ENCODE results near the gene PPP2R3C.
"Not testable (repeated sequence)": the region's sequence is repeated elsewhere in the genome, so short reads cannot be mapped to it uniquely, and the experiment has no call there.

Gene PPP2R3C

DNA sequence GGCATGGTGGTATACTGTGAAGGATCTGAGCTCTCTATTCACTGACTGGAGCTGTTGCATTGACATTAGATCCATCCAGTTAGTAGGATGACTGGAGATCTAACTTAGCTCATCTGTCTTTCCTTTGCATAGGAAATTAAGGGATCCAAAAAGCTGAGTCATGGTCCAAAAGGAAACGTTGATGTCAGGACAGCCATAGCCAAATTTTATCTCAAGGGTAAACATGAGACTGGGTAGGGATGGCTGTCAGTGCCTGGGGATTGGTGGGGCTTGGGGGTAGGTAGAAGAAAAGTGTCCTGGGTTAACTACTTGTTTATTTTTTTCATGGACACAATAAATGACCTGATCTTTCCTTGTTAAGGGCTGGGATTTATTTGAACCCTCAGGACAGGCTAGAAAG is 71.1 kb downstream of the PPP2R3C start:
- DNase-seq, result no peak

DNA sequence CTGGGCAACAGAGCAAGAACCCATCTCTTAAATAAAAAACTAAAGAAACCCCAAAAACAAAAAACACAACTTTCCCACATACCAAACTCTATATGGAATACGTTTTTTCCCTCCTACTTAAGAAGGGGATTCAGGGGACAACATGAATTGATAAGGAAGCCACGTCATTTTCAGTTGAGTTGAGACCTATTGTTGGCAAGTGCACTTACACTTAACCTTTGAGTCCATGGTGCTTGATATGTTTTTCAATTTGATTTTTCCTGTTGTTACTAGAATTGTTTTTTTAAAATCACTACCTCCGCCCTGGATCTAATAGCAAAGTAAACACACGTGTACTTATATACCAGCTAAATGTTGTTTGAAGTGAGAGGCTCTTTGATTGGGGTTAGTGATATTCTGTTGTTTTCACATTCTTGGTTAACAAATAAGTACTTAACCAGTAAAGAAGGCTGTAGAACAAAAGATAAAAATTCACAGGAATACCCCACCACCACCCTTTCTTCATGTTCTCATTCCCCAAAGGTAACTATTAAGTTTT is 73.7 kb downstream of the PPP2R3C start:
- no peak for DNase-seq

DNA sequence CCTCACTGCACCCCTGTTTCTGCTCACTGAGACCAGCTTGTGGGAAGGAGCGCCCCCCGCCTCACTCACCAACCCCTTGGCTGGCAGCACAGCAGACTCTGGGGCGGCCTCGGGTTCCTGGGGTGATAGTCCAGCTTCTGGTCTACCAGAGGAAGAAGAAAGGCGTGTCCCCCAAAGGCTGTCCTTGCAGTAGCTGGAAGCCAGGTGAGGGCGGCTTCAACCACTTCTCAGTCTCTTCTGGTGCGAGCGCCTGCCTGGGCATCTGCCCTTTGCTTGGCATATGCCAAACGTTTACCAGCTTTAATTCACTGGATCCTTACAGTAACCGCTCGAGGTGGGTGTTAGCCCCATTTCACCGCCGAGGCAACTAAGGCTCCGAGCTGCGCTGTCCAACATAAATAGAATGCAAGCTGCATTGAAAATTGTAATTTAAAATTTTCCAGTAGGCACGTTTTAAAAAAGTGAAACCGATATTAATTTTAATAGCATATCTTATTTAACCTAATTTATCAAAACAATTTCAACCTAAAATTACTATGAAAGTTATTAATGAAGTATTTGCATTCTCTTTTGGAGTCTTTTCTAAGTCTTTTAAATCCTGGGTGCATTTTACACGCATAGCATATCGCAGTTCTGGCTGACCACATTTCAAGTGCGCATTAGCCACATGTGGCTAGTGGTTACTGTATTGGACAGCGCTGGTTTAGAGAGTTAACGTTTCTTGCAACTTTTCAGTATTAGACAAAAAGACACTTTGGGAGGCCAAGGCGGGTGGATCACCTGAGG is 74.8 kb downstream of the PPP2R3C start:
- DNase-seq, result peak; percentile 24

DNA sequence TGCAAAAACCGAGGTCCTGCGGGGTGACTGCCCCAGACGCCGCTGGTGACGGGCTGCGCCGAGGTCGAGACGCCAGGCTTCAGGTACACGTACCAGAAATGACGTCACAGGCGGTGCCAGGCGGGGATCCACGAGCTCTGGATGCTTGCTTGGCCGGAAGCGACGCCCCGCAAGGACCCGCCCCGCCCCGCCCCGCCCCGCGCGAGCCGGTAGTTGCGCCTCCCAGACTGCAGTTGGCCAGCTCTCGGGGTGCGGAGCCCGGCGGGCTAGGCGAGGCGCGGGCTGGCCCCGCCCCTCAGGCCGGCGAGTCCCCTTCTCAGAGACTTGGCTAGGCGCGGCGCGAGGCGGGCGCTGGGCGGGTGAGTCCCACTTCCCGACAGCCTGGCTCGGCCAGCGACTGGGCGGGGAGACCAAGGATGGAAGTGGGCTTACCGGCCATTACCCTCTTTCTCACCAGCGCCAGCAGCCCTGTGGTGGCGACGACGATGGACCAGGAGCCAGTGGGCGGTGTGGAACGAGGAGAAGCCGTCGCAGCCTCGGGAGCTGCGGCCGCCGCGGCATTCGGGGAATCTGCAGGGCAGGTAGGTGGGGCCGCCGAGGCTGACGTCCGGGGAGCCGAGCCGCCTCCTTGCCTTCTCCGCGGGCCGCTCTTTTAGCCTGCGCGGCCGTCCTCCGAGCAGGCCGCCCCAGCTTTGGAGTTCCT is 75.6 kb downstream of the PPP2R3C start, which contains the start of gene FAM177A1:
Gene FAM177A1 (plus strand): TSS at position 225 of the 703 bp plus-strand sequence. CDS start 192 bp downstream, at position 417.
- peak; percentile 100 for DNase-seq

DNA sequence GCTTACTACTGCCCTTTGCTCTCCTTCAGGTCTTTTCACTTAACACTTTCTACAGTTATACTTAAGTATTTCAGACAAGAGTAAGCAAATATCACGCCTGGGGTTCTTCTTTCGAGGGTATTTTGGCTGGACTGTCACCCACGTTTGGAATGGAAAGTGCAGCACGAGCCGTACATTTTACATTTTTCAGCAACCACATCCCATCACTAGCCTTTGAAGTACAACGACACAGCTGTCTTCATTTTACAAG is 76.1 kb downstream of the PPP2R3C start:
- DNase-seq, result no peak

DNA sequence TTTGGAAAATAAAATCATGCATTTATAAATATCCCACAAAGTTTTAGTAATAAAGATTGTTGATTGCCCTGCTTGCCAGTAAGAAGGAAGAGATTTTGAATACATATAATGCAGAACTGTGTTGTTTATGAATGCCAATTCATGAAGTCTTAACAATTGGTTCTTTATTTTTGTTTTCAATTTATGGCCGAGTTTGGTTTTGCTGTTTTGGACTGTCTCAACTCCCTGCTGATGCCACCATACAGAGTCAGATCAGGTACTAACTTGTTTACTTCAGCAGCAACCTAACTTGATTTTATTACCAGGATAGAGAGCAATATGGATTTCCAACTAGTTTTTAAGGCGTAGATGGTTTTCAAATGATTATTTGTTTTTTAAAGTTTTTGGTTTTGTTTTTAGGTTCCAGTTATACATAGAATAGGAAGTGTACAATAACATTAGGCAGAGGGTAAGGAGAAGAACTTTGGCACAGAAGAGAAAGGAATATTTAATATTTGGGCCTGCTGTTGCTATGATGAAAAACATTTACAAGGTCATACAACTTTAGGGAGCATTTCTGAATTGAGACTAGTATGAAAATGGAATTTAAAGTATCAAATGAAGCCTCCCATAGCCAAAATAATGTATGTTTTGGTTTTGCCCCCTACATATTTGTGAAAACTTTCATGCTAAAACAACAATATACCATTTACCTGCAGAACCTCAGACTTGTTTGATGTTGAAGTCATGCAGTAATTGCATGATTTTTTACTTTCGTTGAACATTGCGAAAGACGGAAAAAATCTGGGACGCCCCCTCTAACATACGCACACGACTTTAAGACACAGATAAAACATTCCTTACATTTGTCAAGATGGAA is 76.6 kb downstream of the PPP2R3C start:
- DNase-seq, result no peak

DNA sequence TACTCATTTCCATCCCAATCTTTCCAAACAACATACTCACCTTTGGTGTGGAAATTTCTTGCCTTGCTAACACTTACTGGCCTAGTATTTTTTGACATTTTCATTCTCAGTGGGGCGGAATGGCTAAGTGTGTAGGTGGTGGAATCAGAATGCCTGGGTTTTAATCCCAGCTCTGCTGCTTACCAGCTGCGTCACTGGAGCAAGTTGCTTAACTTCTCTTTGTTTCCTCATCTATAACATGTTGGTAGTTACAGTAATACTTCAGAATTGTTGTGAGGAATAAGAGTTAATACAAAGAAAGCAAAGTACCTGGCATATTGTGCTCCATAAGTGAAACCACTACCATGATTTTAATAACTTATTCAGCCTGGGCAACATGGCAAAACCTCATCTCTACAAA is 78.7 kb downstream of the PPP2R3C start:
- no peak for DNase-seq

DNA sequence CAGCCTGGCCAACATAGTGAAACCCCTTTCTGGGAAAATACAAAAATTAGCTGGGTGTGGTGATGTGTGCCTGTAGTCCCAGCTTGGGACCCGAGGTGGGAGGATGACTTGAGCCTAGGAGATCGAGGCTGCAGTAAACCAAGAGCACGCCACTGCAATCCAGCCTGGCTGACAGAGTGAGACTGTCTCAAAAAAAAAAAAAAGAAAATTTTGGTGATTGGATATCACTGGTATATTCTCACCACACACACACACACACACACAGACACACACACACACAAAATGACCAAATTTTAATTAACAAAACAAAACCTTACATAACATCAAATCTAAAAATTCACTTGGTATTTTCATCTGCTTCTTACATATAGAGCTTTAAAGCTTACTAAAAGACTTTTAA is 79.2 kb downstream of the PPP2R3C start:
- DNase-seq, result no peak

DNA sequence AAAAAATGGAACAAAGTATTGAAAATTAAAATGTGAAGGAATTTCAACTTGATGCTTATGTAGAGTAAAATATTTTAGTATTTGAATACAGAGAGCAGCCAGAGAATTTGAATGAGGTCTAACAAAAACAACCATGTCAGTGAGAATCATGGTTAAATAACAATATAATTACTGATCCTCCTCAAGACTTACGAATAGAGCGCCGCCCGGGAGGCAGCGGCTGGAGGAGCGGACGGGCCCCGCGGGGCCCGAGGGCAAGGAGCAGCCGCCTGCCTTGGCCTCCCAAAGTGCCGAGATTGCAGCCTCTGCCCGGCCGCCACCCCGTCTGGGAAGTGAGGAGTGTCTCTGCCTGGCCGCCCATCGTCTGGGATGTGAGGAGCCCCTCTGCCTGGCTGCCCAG is 83.5 kb downstream of the PPP2R3C start:
- not testable (repeated sequence) for DNase-seq

Data from CD4-positive, alpha-beta T cell treated with Interleukin-17A for 1 hour (primary cell).